Stimulated activated CD8-positive, alpha-beta memory T cell treated with anti-CD3 and anti-CD28 coated beads, Interleukin-7, amount 100 ng/mL, for 48 hours (primary cell): ENCODE measurements around the gene EIPR1.

Source experiments
- DNase-seq, 2 donors: peaks; one replicate each; pipeline ENCODE4 v3.0.0-alpha.2; 2020; ENCODE audit warnings: low read depth in 1 of 2; ENCODE audit errors: extremely low read depth in 1 of 2

EIPR1 gene

DNA sequence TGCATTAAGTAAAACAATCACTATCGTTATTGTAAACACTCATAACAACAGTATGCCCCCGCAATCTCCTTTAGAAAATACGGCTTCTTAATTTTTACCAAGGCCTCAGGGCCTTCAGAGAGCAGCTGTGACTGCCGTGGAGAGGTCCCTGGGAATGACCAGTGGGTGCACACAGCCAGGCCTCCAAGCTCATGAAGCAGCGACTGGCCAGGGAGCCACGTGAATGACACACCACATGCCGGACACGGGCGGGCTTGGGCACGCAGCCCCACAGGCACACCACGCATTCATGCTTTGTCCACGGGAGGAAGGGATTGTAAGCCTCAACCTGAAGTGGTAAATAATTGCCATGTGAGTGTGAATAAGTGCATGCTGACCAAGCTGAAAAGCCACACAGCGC lies 121.0 kb downstream of the EIPR1 start:
- DNase-seq = no peak

DNA sequence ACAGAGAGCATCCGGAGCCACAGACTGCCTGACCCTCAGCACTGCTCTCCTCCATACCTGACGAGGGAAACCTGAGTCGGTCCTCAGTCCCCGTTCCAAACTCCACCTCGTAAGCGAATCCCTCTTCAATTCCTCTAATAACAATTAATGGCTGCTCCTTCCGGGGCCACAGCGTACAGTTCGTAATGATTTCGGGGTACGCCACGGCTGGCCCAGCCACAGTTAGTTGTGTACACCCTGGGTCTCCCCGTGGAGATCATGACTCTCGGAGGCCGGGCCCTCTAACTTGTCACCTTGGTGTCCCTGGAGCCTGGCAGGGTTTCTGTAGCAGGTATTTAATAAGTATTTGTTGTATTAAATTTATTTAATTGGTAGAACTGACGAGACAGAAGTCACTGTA lies 121.5 kb downstream of the EIPR1 start:
- no peak for DNase-seq

DNA sequence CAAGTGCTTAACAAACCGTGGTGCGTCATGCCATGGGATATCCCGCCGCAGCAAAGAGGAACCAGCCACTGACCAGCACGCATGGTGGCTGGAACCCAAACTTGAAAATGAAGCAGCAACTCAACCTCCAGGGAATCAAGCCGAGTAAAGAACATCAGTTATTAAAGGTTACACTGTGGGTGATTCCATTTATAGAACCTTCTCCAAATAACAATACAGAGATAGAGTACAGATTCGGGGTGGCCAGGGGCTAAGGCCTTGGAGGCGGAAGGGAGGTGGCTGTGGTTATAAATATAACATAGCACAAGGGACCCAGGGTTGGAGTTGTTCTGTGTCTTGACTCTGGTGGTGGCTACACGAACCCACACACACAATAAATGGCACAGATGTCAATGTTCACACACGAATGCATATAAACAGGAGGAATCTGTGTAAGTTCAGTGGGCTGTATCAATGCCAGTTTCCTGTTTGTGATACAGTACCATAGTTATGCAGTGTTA lies 123.1 kb downstream of the EIPR1 start:
- DNase-seq = no peak

GRCh38 chr2:3253913-3254441 lies 123.6 kb downstream of the EIPR1 start:
- DNase-seq = no peak

DNA sequence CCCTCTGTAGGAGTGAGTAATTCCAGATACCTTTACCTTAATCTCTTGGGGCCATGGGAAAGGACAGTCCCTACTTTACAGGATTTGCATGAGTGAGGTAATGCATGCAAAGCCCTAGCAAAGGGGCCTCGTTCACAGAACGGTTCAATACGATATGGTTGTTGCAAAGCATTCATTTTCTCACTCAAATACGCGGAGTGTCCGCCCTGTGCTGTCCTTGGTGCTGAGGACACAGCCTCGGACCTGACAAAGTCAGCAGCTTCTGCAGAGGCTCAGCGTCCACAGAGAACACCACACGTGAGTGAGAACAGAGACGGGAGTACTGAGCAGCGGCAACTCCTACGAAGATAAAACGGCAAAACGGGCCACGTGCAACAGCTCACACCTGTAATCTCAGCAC lies 125.7 kb downstream of the EIPR1 start:
- no peak for DNase-seq

DNA sequence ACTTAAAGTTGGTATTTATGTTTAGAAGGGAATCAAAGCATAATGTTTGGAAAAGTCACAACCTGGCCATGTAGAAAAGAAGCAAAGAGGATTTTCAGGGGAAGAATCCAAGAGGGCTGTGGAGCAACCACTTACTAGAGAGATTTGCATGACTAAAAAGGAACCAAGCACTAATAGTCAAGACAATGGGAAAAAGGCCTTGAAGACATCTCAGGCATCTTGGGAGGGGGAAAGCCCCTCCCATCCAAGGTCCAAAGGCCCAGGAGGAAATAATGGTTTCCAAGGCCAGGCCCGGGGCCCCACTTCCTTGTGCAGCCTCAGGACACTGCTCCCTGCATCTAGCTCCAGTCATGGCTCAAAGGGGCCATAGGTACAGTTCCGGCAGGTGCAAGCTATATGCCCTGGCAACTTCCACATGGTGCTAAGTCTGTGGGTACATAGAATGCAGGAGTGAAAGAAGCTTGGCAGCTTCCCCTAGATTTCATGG lies 128.1 kb downstream of the EIPR1 start:
- no peak for DNase-seq

DNA sequence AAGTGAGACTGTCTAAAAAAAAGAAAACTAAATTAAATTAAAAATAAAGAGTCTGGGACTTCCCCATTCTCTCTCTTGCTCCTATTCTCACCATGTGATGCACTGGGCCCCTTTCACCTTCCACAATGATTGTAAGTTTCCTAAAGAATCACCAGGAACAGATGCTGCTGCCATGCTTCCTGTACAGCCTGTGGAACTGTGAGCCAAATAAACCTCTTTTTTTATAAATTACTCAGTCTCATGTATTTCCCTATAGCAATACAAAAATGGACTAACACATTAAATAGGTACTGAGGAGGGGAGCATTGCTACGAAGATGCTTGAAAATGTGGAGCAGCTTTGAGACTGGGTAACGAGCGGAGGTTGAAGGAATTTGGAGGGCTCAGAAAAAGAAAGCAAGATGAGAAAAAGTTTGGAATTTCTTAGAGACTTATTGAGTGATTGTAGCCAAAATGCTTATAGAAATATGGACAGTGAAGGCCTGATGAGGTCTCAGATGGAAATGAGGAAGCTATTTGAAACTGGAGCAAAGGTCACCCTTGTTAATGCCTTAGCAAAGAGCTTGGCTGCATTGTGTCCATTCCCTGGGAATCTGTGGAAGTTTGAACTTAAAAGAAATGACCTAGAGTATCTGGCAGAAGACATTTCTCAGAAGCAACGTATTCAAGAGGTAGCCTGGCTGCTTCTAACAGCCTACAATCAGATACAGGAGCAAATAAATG lies 128.7 kb downstream of the EIPR1 start:
- no peak for DNase-seq

GRCh38 chr2:3246928-3247714 lies 130.5 kb downstream of the EIPR1 start:
- no peak for DNase-seq

DNA sequence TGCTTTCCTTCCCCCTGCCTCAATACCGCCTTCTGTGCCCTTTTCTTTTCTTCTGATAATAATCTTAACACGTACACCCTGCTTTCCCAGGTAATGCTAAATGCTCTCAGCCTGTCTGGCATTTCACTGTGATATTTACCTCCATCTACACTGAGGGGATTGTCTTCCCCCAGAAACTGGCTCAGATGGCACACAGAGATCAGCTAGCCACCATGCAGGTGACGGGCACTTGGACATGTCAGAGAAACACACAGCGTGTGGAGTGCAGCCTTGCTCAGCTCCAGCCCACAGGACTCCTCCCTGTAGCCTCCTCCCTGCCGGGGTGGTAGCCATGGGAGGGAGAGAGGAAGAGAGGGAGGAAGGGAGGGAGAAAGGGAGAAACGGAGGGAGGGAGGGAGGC lies 131.2 kb downstream of the EIPR1 start:
- DNase-seq = no peak

DNA sequence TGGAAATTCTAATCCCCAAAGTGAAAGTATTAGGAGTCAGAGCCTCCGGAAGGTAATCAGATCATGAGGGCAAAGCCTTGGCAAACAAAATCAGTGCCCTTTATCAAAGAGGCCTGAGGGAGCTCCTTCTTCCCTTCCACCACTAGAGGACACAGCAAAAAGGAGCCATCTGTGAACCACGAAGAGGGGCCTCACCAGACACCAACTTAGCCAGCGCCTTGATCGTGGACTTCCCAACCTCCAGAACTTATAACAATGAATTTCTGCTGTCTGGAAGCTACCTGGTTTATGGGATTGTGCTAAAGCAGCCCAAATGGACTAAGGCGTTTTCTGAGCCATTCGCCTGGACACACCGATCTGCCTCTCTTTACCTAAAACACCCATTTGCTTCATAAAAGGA lies 133.1 kb downstream of the EIPR1 start:
- DNase-seq = no peak

DNA sequence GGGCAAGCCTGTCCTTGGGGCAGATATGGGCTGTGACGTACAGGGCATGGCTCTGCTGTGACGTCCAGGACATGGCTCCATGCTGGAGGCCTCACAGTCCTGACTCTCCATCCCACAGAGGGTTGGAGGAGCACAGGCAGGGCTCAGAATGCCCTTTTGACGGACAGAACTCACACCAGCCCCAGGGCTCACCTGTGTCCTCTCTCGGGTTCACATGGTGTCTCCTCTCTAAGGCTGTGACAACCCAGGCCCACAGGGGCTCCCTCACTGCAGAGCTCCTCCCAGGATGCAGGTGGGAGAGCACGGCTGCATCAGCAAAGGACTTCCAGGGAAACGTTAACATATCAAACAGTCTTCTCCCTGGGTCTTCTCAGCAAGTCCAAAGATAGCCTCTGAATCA lies 133.8 kb downstream of the EIPR1 start:
- no peak for DNase-seq

- DNase-seq = no peak
Observed at GRCh38 chr2:3242747-3243369, 134.8 kb downstream of the EIPR1 start.

DNA sequence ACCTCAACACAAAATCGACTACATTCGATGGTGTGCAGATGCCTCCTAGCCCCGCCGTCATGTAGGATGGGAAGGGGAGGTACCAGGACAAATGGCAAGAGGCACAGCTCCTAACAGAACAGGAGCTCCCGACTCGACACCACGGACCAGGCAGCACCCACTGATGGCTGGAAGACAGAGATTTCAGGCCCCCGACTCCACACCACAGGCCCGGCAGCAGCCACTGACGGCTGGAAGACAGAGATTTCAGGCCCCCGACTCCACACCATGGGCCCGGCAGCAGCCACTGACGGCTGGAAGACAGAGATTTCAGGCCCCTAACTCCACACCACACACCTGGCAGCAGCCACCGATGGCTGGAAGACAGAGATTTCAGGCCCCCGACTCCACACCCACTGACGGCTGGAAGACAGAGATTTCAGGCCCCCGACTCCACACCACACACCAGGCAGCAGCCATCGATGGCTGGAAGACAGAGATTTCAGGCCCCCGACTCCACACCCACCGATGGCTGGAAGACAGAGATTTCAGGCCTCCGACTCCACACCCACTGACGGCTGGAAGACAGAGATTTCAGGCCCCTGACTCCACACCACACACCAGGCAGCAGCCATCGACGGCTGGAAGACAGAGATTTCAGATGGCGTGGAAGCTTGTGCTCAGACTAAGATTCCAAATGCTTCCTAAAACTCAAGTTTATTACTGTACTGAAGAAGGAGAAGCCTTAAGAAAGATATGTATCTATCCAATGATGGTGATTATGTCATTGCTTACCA lies 135.5 kb downstream of the EIPR1 start:
- no peak for DNase-seq

DNA sequence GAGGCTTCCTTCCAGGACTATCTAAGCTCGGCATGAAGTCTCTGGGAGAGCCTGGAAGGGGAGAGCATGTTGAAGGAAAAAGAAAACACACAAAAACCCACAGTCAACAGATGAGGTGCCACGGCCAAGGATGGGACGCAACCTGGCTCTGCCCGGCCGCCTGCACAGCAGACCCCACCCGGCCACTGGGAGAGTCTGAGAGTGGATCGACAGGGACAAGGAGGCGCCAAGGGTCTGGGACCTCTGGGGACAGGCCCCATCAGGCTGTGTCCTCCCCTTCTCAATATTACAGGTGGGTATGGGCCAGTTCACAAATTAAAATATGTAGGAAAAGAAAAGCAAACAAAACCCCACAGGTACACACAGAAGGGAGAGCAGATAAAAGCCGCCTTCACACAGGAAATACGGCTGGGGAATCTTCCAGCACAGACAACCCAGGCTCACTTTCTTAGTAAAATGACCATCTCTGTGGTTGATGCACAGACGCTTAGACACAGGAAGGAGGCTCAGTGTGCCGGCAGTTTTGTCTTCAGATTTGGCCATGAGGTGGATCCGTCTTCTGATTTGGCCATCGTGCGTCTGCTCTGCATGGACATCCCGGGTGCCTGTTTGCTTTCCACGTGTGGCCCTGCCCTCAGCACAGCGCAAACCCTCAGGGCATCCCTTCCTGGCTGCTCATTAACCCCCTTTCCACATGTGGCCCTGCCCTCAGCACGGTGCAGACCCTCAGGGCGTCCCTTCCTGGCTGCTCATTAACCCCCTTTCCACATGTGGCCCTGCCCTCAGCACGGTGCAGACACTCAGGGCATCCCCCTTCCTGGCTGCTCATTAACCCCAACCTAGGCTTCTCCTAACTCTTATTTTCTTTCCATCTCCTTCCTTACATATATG lies 138.4 kb downstream of the EIPR1 start:
- DNase-seq = no peak

DNA sequence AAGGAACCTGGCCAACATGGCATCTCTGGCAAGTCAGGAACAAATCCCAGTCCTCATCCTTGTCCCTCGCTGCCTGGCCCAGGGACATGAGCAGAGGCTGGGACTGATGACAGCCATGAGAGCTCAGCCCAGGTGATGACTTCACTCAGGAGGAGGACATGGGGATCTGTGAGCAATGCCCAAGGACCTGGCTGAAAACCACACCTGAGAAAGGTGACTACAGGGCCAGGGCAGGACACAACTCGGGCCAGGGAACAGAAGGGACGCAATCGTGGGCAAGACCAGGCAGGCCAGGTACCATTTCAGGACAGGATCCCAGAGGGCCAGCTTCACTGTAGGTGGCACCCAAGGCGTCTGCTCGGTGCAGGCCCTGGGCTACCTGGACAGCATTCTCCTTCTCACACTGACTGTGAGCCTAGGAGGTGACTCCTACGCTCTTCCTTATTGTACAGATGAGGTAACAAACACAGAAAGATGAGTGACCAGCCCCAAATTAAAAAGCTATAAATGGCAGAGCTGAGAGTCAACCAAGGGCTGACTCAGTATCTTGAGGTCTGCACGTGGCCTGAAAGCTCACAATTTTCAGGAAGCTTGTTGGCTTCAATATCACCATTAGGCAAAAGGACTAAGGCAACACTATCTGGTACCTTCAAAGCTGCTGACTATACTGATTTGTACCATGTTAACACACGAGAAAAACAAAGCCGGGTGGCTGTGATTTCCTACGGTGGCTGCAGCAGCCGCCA lies 141.1 kb downstream of the EIPR1 start:
- no peak for DNase-seq

- no peak for DNase-seq
Observed at GRCh38 chr2:3233877-3234276, 143.7 kb downstream of the EIPR1 start.

DNA sequence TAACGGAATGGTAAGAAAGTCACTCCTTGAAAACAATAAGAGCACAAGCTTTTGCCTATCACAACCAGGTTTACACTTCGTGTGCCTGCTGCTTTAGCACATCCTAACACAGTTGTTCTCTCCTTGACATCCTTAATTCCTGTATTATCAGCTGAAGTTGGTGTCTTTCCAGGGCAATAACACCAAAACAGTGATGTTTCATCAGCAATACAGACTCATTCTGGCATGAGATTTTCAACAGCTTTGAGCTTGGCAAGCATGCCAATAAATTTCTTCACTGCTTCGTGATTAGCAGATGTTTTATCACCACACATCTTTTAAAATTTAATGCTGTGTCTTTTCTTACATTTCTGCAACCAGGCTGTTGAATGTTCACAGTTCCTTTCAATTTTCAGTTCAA lies 148.4 kb downstream of the EIPR1 start:
- DNase-seq = no peak

DNA sequence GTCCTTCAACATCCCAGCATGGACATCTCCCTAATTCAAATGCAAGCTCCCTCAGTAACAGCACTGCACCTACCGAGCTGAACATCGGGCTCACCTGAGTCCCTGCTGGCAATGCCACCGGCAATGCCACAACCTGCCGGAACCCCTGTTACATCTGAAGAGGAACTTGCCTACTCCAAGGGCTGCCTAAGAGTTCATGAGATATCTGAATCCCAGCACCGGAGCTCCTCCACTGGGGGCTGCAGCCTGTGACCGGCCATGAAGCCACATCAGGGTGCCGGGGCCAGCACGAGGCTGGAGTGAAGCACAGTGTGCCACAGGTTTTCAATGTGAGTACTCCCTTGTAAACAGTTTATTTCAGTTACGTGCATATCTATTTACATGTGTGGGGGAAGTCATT lies 152.9 kb downstream of the EIPR1 start:
- no peak for DNase-seq
